Smooth muscle cell (in vitro differentiated cells): ENCODE data around the gene DPF1. TPM values are rescaled to one million over a fixed set of nuclear protein-coding genes. Genes with fewer than 3 reads are reported as not detected.

Source experiments
- DNase-seq: peaks from one replicate; lab custom pipeline; 2025; ENCODE audit not compliant: unreplicated experiment; lab: John Stamatoyannopoulos, UW
- H2AFZ ChIP-seq: fragments of 200-600 bp; sonication (generic); 2 replicates; pipeline ENCODE4 v1.6.0; 2016; ENCODE audit warnings: antibody characterized with exemption, low read depth, mild to moderate bottlenecking
- H3F3A ChIP-seq: fragments of 200-600 bp; sonication (generic); 2 replicates; pipeline ENCODE4 v1.6.0; 2017; ENCODE audit warnings: antibody characterized with exemption, low read depth
- H3K27ac ChIP-seq: fragments of 200-600 bp; sonication (generic); 2 replicates; pipeline ENCODE4 v1.5.1; 2016; ENCODE audit warnings: low read depth, mild to moderate bottlenecking
- H3K27me3 ChIP-seq: fragments of 200-600 bp; sonication (generic); 2 replicates; pipeline ENCODE4 v1.6.1; 2016; ENCODE audit warnings: low read depth, mild to moderate bottlenecking
- H3K36me3 ChIP-seq: fragments of 200-600 bp; sonication (generic); 2 replicates; pipeline ENCODE4 v1.5.1; 2016; ENCODE audit warnings: low read depth
- H3K4me1 ChIP-seq: fragments of 200-600 bp; sonication (generic); 2 replicates; pipeline ENCODE4 v1.5.1; 2016; ENCODE audit warnings: low read depth
- H3K4me2 ChIP-seq: fragments of 200-600 bp; sonication (generic); 2 replicates; pipeline ENCODE4 v1.6.0; 2016; ENCODE audit warnings: mild to moderate bottlenecking
- H3K4me3 ChIP-seq: fragments of 200-600 bp; sonication (generic); 2 replicates; pipeline ENCODE4 v1.5.1; 2016; ENCODE audit warnings: mild to moderate bottlenecking
- H3K79me2 ChIP-seq: fragments of 200-600 bp; sonication (generic); 2 replicates; pipeline ENCODE4 v1.6.0; 2016; ENCODE audit warnings: low read depth, mild to moderate bottlenecking
- H3K9ac ChIP-seq: fragments of 200-600 bp; sonication (generic); 2 replicates; pipeline ENCODE4 v1.6.0; 2016; ENCODE audit warnings: low read depth
- H3K9me3 ChIP-seq: fragments of 200-600 bp; sonication (generic); replicated peaks from 2 replicates; pipeline ENCODE4 v1.5.1; 2016; ENCODE audit warnings: low read depth
- H4K20me1 ChIP-seq: fragments of 200-600 bp; sonication (generic); 2 replicates; pipeline ENCODE4 v1.6.0; 2016; ENCODE audit warnings: low read depth
- WGBS: methylation state at CpG from one replicate; pipeline ENCODE4 v1.1.7; 2016; ENCODE audit warnings: low lambda C conversion rate; 5-methylcytosine and 5-hydroxymethylcytosine counted together
- polyA plus RNA-seq: library from polyadenylated mRNA; unstranded; fragments of >200 nt; fragmentation: Nextera tagmentation; extraction: Ambion mirVana; gene quantifications from 2 replicates; pipeline ENCODE4 v1.2.1, GENCODE V29; 2016
- total RNA-seq: library from RNA; depleted of rRNA; stranded (reverse); fragments of >200 nt; gene quantifications from 2 replicates; pipeline ENCODE4 v1.2.3, GENCODE V29; 2014
- TF ChIP-seq, protein P1 (sequence below): fragments of 200-600 bp; sonication (generic); IDR thresholded peaks from 2 replicates; pipeline ENCODE4 v1.5.1; 2017; ENCODE audit warnings: borderline replicate concordance, mild to moderate bottlenecking, antibody characterized with exemption; ENCODE audit not compliant: insufficient read depth, poor library complexity, severe bottlenecking

The DPF1 gene
- total and polyA plus RNA-seq, 2 experiments from 2014 or later = 0.27 to 2.4 TPM

DNA sequence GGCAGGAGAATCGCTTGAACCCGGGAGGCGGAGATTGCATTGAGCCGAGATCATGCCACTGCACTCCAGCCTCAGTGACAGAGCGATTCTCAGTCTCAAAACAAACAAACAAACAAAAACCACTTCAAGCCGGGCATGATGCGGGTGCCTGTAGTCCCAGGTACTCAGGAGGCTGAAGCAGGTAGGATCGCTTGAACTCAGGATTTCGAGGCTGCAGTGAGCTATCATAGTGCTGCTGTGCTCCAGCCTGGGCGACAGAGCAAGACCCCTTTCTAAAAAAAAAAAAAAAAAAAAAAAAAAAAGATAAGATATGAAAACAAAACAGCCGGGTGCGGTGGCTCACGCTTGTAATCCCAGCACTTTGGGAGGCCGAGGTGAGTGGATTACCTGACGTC lies 19.3 kb upstream of the DPF1 start:
- H3K4me3 ChIP-seq = peak overlapping the region; percentile 51

GRCh38 chr19:38239816-38240215 lies 15.8 kb upstream of the DPF1 start:
- WGBS = 90% methylated on average over 8 of the region's 8 CpGs

More for the DNA sequence above, 19.3 kb upstream of the DPF1 start:
- H3F3A ChIP-seq = no peaks in the 10 kb centered on the region
- no peaks in the 10 kb centered on the region for H3K4me1 ChIP-seq
- no peaks in the 10 kb centered on the region for H3K36me3 ChIP-seq
- WGBS = 73% methylated on average over 13 of the region's 15 CpGs
- H3K27ac ChIP-seq = no peak overlapping the region
- TF ChIP-seq, protein P1, sequence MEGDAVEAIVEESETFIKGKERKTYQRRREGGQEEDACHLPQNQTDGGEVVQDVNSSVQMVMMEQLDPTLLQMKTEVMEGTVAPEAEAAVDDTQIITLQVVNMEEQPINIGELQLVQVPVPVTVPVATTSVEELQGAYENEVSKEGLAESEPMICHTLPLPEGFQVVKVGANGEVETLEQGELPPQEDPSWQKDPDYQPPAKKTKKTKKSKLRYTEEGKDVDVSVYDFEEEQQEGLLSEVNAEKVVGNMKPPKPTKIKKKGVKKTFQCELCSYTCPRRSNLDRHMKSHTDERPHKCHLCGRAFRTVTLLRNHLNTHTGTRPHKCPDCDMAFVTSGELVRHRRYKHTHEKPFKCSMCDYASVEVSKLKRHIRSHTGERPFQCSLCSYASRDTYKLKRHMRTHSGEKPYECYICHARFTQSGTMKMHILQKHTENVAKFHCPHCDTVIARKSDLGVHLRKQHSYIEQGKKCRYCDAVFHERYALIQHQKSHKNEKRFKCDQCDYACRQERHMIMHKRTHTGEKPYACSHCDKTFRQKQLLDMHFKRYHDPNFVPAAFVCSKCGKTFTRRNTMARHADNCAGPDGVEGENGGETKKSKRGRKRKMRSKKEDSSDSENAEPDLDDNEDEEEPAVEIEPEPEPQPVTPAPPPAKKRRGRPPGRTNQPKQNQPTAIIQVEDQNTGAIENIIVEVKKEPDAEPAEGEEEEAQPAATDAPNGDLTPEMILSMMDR = no peak
- H2AFZ ChIP-seq = peak overlapping the region; percentile 92
- no peaks in the 10 kb centered on the region for H3K27me3 ChIP-seq
- no peaks in the 10 kb centered on the region for H4K20me1 ChIP-seq
- H3K9me3 ChIP-seq = no peaks in the 10 kb centered on the region
- no peaks in the 10 kb centered on the region for H3K79me2 ChIP-seq
- H3K9ac ChIP-seq = peak overlapping the region; percentile 37
- DNase-seq = no peak
- H3K4me2 ChIP-seq = peak overlapping the region; percentile 86

GRCh38 chr19:38234615-38235014 lies 10.6 kb upstream of the DPF1 start:
- 90% methylated on average over 4 of the region's 4 CpGs for WGBS
- Histone ChIP-seq H3K9me3 (no peaks in the 10 kb centered on the region), H4K20me1 (no peaks in the 10 kb centered on the region), H3K9ac (no peak overlapping the region), H3K27me3 (peaks cover 25% of the 10 kb centered on the region), H3K79me2 (no peaks in the 10 kb centered on the region), H3K4me1 (no peaks in the 10 kb centered on the region), H3F3A (no peaks in the 10 kb centered on the region), H3K4me3 (no peak overlapping the region), H2AFZ (no peak overlapping the region), H3K27ac (no peak overlapping the region), H3K4me2 (no peak overlapping the region), H3K36me3 (no peaks in the 10 kb centered on the region)
- TF ChIP-seq, protein P1 = no peak
- DNase-seq = no peak

More at GRCh38 chr19:38239816-38240215, 15.8 kb upstream of the DPF1 start:
- Histone ChIP-seq H3K4me3 (no peak overlapping the region), H3K27ac (no peak overlapping the region), H3K79me2 (no peaks in the 10 kb centered on the region), H3K9me3 (no peaks in the 10 kb centered on the region), H3K36me3 (no peaks in the 10 kb centered on the region), H3K9ac (no peak overlapping the region), H4K20me1 (no peaks in the 10 kb centered on the region), H3K4me2 (no peak overlapping the region), H3K27me3 (no peaks in the 10 kb centered on the region), H3K4me1 (no peaks in the 10 kb centered on the region), H3F3A (no peaks in the 10 kb centered on the region), H2AFZ (no peak overlapping the region)
- no peak for DNase-seq
- TF ChIP-seq, protein P1 = no peak

- no peaks in the 10 kb centered on the region for H3F3A ChIP-seq
- no peak overlapping the region for H3K4me3 ChIP-seq
- H3K4me2 ChIP-seq = no peak overlapping the region
- peaks cover 1% of the 10 kb centered on the region for H3K4me1 ChIP-seq
- peak; percentile 34 for DNase-seq
- H3K36me3 ChIP-seq = no peaks in the 10 kb centered on the region
- H3K9ac ChIP-seq = no peak overlapping the region
- WGBS = 23% methylated on average over 7 of the region's 7 CpGs
- peaks cover 30% of the 10 kb centered on the region for H3K27me3 ChIP-seq
- H3K79me2 ChIP-seq = no peaks in the 10 kb centered on the region
- no peak overlapping the region for H2AFZ ChIP-seq
- no peaks in the 10 kb centered on the region for H3K9me3 ChIP-seq
- no peak overlapping the region for H3K27ac ChIP-seq
- no peaks in the 10 kb centered on the region for H4K20me1 ChIP-seq
- TF ChIP-seq, protein P1 = peak; percentile 86
Observed at GRCh38 chr19:38233740-38234251, 9.8 kb upstream of the DPF1 start.
